Naive thymus-derived CD4-positive, alpha-beta T cell (primary cell): ENCODE measurements around the gene SLC37A2. TPM values are rescaled to one million over a fixed set of nuclear protein-coding genes. Genes with fewer than 3 reads are reported as not detected.
"Not testable (repeated sequence)": the region's sequence is repeated elsewhere in the genome, so short reads cannot be mapped to it uniquely, and the experiment has no call there.

Experiments
- ATAC-seq: fragments of 150-1000 bp; cut with Tn5 transposase; 2 replicates; pipeline ENCODE4 v1.10.0; 2021; ENCODE audit warnings: mild to moderate bottlenecking, moderate library complexity
- CTCF ChIA-PET: fragments of 350-600 bp; sonication (Branson Sonifier 250); formaldehyde crosslinking; loops from one replicate; lab custom pipeline; 2021; ENCODE audit warnings: antibody characterized with exemption; lab: Charles Lee
- POLR2A ChIA-PET: fragments of 350-600 bp; sonication (Branson Sonifier 250); formaldehyde crosslinking; loops from one replicate; lab custom pipeline; 2021; ENCODE audit warnings: antibody characterized with exemption, inconsistent platforms; lab: Charles Lee
- DNase-seq, 9 donors: peaks; one replicate each; pipeline versions ENCODE4 v3.0.0 to v3.0.0-alpha.2; 2020 to 2022; ENCODE audit warnings: mixed read lengths in 1 of 9
- H3K27ac ChIP-seq: one replicate; pipeline ENCODE4 v1.7.0; 2013; ENCODE audit warnings: mild to moderate bottlenecking, low read depth, low read length, moderate library complexity
- H3K27me3 ChIP-seq, 2 donors: one replicate each; pipeline ENCODE4 v1.7.0; 2013; ENCODE audit warnings: low read length in 2 of 2, mild to moderate bottlenecking in 2 of 2, moderate library complexity in 2 of 2; ENCODE audit not compliant: control insufficient read depth in 2 of 2, insufficient read depth in 2 of 2
- H3K36me3 ChIP-seq, 3 experiments: 1 replicate in 2 of 3; 2 replicates in 1 of 3; pipeline ENCODE4 v1.7.0; 2013; ENCODE audit warnings: low read length in 3 of 3, mild to moderate bottlenecking in 3 of 3, moderate library complexity in 1 of 3; ENCODE audit not compliant: insufficient read depth in 3 of 3, control insufficient read depth in 2 of 3
- H3K4me1 ChIP-seq, 2 donors: one replicate each; pipeline ENCODE4 v1.7.0; 2013; ENCODE audit warnings: low read length in 2 of 2, mild to moderate bottlenecking in 2 of 2, moderate library complexity in 1 of 2; ENCODE audit not compliant: control insufficient read depth in 2 of 2, insufficient read depth in 2 of 2
- H3K4me3 ChIP-seq: 2 replicates; pipeline ENCODE4 v1.7.0; 2013; ENCODE audit warnings: mild to moderate bottlenecking, low read length
- H3K9me3 ChIP-seq, 3 experiments: 1 replicate in 2 of 3; 2 replicates in 1 of 3; pipeline ENCODE4 v1.7.0; 2013; ENCODE audit warnings: low read length in 3 of 3; ENCODE audit not compliant: control insufficient read depth in 2 of 3
- H3K27ac Mint-ChIP-seq, 9 donors: one replicate each; pipeline ENCODE4 v1.8.0; 2020 to 2022; ENCODE audit warnings: mixed read lengths in 9 of 9, mild to moderate bottlenecking in 8 of 9, moderate library complexity in 5 of 9, inconsistent platforms in 2 of 9
- H3K27me3 Mint-ChIP-seq, 5 donors: one replicate each; pipeline ENCODE4 v1.8.0; 2021 to 2022; ENCODE audit warnings: mixed read lengths in 5 of 5, mild to moderate bottlenecking in 1 of 5
- H3K36me3 Mint-ChIP-seq, 5 donors: one replicate each; pipeline ENCODE4 v1.8.0; 2020 to 2022; ENCODE audit warnings: mixed read lengths in 5 of 5, mild to moderate bottlenecking in 3 of 5, inconsistent platforms in 1 of 5
- H3K4me1 Mint-ChIP-seq, 7 donors: one replicate each; pipeline ENCODE4 v1.8.0; 2020 to 2022; ENCODE audit warnings: mixed read lengths in 7 of 7, mild to moderate bottlenecking in 3 of 7, inconsistent platforms in 1 of 7
- H3K4me3 Mint-ChIP-seq, 10 donors: one replicate each; pipeline ENCODE4 v1.8.0; 2020 to 2022; ENCODE audit warnings: mild to moderate bottlenecking in 10 of 10, mixed read lengths in 10 of 10, moderate library complexity in 6 of 10, inconsistent platforms in 2 of 10
- H3K9me3 Mint-ChIP-seq, 11 donors: one replicate each; pipeline ENCODE4 v1.8.0; 2020 to 2022; ENCODE audit warnings: mixed read lengths in 11 of 11, mild to moderate bottlenecking in 4 of 11, inconsistent platforms in 1 of 11, moderate library complexity in 1 of 11
- intact Hi-C, 2 donors: fragments of 100-400 bp; cut with micrococcal nuclease; formaldehyde crosslinking; loops; one replicate each; pipeline ENCODE4 v1.15.1; 2023
- polyA plus RNA-seq, 2 donors: library from polyadenylated mRNA; unstranded; fragments of 300-500 nt; fragmentation: Illumina TruSeq; gene quantifications; one replicate each; pipeline ENCODE4 v1.2.3, GENCODE V29; 2021
- total RNA-seq, 6 experiments: library from RNA in 5 of 6; stranded (reverse) in 5 of 6; gene quantifications; 1 replicate in 5 of 6; 2 replicates in 1 of 6; pipeline ENCODE4 v1.2.3 and lab custom pipeline; 2021 to 2026

SLC37A2 gene
- total and polyA plus RNA-seq, 7 experiments from 2014 or later, result 0.07 to 16.3 (median 1.9) TPM

- Mint-ChIP-seq H3K27ac (no peak overlapping the region), H3K27me3 (no peaks in the 10 kb centered on the region), H3K9me3 (peaks cover 0 to 11% (median 0%) of the 10 kb centered on the region in 11 donors), H3K4me3 (no peak overlapping the region), H3K36me3 (peaks cover 0 to 9% (median 5%) of the 10 kb centered on the region in 5 donors), H3K4me1 (peaks cover 0 to 10% (median 0%) of the 10 kb centered on the region in 7 donors)
- Histone ChIP-seq H3K27ac (no peak overlapping the region), H3K9me3 (no peaks in the 10 kb centered on the region), H3K36me3 (no peaks in the 10 kb centered on the region), H3K4me1 (no peaks in the 10 kb centered on the region), H3K4me3 (no peak overlapping the region), H3K27me3 (no peaks in the 10 kb centered on the region)
- ChIA-PET CTCF (no interaction called here), POLR2A (no interaction called here)
- intact Hi-C loops, result no loop called here
- ATAC-seq (no peak), DNase-seq (no peak)
Measured at GRCh38 chr11:125049164-125049792, 13.8 kb upstream of the SLC37A2 start.

- ChIA-PET POLR2A (no interaction called here), CTCF (no interaction called here)
- intact Hi-C loops, result no loop called here
- Histone ChIP-seq H3K27ac (no peak overlapping the region), H3K4me1 (no peaks in the 10 kb centered on the region), H3K4me3 (no peak overlapping the region), H3K27me3 (no peaks in the 10 kb centered on the region), H3K36me3 (no peaks in the 10 kb centered on the region), H3K9me3 (no peaks in the 10 kb centered on the region)
- peaks cover 0 to 10% (median 0%) of the 10 kb centered on the region in 7 donors for H3K4me1 Mint-ChIP-seq
- H3K4me3 Mint-ChIP-seq, result no peak overlapping the region
- peaks cover 0 to 8% (median 0%) of the 10 kb centered on the region in 5 donors for H3K36me3 Mint-ChIP-seq
- no peak for DNase-seq
- ATAC-seq, result no peak
- peaks cover 0 to 2% (median 0%) of the 10 kb centered on the region in 5 donors for H3K27me3 Mint-ChIP-seq
- H3K9me3 Mint-ChIP-seq, result peaks cover 0 to 6% (median 0%) of the 10 kb centered on the region in 11 donors
- no peak overlapping the region for H3K27ac Mint-ChIP-seq
Measured at GRCh38 chr11:125052047-125052446, 11.1 kb upstream of the SLC37A2 start.

GRCh38 chr11:125053167-125053566 is 9.9 kb upstream of the SLC37A2 start:
- DNase-seq (no peak), ATAC-seq (no peak)
- H3K27me3 ChIP-seq, result no peaks in the 10 kb centered on the region
- Mint-ChIP-seq H3K4me3 (no peak overlapping the region), H3K4me1 (peaks cover 0 to 10% (median 0%) of the 10 kb centered on the region in 7 donors), H3K9me3 (peaks cover 0 to 6% (median 0%) of the 10 kb centered on the region in 11 donors), H3K27ac (no peak overlapping the region), H3K27me3 (peaks cover 0 to 2% (median 0%) of the 10 kb centered on the region in 5 donors), H3K36me3 (peaks cover 0 to 8% (median 0%) of the 10 kb centered on the region in 5 donors)
- H3K36me3 ChIP-seq, result no peaks in the 10 kb centered on the region
- H3K4me1 ChIP-seq, result no peaks in the 10 kb centered on the region
- intact Hi-C loops, result no loop called here
- ChIA-PET CTCF (no interaction called here), POLR2A (no interaction called here)
- H3K9me3 ChIP-seq, result no peaks in the 10 kb centered on the region
- H3K4me3 ChIP-seq, result no peak overlapping the region
- H3K27ac ChIP-seq, result no peak overlapping the region

GRCh38 chr11:125055107-125055715 is 7.9 kb upstream of the SLC37A2 start:
- intact Hi-C loops, result no loop called here
- no peak overlapping the region for H3K4me3 Mint-ChIP-seq
- H3K27me3 Mint-ChIP-seq, result peaks cover 0 to 10% (median 0%) of the 10 kb centered on the region in 5 donors
- H3K36me3 Mint-ChIP-seq, result peaks cover 0 to 8% (median 0%) of the 10 kb centered on the region in 5 donors
- CTCF ChIA-PET, result interaction anchor here (0.6 kb wide), 1 partner anchor 438 kb away, joined by 3 read pairs; no protein-coding TSS in a partner anchor
- POLR2A ChIA-PET, result no interaction called here
- ATAC-seq, result no peak
- DNase-seq, result no peak
- Histone ChIP-seq H3K4me1 (no peaks in the 10 kb centered on the region), H3K27ac (no peak overlapping the region), H3K9me3 (no peaks in the 10 kb centered on the region), H3K27me3 (no peaks in the 10 kb centered on the region), H3K4me3 (no peak overlapping the region), H3K36me3 (no peaks in the 10 kb centered on the region)
- peaks cover 0 to 10% (median 0%) of the 10 kb centered on the region in 7 donors for H3K4me1 Mint-ChIP-seq
- H3K27ac Mint-ChIP-seq, result no peak overlapping the region
- peaks cover 0 to 6% (median 0%) of the 10 kb centered on the region in 11 donors for H3K9me3 Mint-ChIP-seq

DNA sequence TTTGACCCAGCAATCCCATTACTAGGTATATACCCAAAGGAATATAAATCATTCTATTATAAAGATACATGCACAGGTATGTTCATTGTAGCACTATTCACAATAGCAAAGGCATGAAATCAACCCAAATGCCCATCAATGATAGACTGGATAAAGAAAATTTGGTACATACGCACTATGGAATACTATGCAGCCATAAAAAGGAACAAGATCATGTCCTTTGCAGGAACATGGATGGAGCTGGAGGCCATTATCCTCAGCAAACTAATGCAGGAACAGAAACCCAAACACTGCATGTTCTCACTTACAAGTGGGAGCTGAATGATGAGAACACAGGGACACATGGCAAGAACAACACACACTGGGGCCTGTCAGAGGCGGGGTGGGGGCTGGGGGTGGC is 7.0 kb upstream of the SLC37A2 start:
- H3K9me3 Mint-ChIP-seq, H3K27ac ChIP-seq, H3K27me3 ChIP-seq, ATAC-seq, POLR2A ChIA-PET, CTCF ChIA-PET, H3K36me3 ChIP-seq, H3K36me3 Mint-ChIP-seq, intact Hi-C loops, H3K4me1 ChIP-seq, H3K4me3 ChIP-seq, H3K4me1 Mint-ChIP-seq, H3K9me3 ChIP-seq, H3K27ac Mint-ChIP-seq, H3K4me3 Mint-ChIP-seq, DNase-seq: not testable (repeated sequence)
- H3K27me3 Mint-ChIP-seq, result peaks cover 0 to 18% (median 0%) of the 10 kb centered on the region in 5 donors

DNA sequence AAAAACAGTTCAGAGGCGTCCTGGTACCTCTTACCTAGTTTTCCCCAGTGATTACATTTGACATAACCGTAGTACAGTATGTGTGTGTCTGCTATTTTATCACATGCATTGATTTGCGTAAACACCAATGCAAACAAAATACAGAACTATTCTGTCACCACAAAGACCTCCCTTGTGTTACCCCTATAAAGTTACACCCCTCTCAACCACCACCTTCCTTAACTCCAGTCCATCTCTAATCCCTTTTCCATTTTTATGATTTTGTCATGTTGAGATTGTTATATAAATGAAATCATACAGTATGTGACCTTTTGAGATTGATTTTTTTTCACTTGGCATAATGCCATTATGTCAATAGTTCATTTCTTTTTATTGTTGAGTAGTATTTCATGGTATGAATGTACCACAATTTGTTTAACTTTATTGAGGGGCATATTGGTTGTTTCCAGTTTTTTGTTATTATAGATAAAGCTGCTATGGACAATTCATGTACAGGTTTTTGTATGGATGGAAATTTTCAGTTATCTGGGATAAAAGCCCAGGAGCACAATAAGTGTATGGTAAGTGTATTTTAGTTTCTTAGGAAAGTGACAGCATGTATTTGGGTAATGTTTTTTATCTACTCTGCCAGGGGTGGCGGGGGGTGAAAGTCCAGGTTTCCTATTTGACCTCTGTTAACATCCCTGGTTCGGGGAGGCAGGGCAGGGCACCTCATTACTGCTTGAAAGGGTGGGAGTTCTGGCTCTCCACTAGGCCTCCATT is 6.0 kb upstream of the SLC37A2 start:
- peaks cover 0 to 10% (median 0%) of the 10 kb centered on the region in 7 donors for H3K4me1 Mint-ChIP-seq
- DNase-seq, result no peak
- intact Hi-C loops, result no loop called here
- ChIA-PET POLR2A (no interaction called here), CTCF (no interaction called here)
- peaks cover 0 to 8% (median 0%) of the 10 kb centered on the region in 5 donors for H3K36me3 Mint-ChIP-seq
- no peak for ATAC-seq
- peaks cover 0 to 6% (median 0%) of the 10 kb centered on the region in 11 donors for H3K9me3 Mint-ChIP-seq
- Histone ChIP-seq H3K9me3 (no peaks in the 10 kb centered on the region), H3K27me3 (no peaks in the 10 kb centered on the region), H3K4me1 (no peaks in the 10 kb centered on the region), H3K4me3 (no peak overlapping the region), H3K27ac (no peak overlapping the region), H3K36me3 (no peaks in the 10 kb centered on the region)
- H3K4me3 Mint-ChIP-seq, result no peak overlapping the region
- no peak overlapping the region for H3K27ac Mint-ChIP-seq
- H3K27me3 Mint-ChIP-seq, result peaks cover 2 to 25% (median 4%) of the 10 kb centered on the region in 5 donors
